Right atrium auricular region (tissue), 2 donors: Measurements from ENCODE around the gene OR8D1. TPM values are rescaled to one million over a fixed set of nuclear protein-coding genes. Genes with fewer than 3 reads are reported as not detected.
"Not testable (repeated sequence)": the region's sequence is repeated elsewhere in the genome, so short reads cannot be mapped to it uniquely, and the experiment has no call there.

ENCODE experiments used
- DNase-seq: peaks from one replicate; pipeline ENCODE4 v3.0.0-alpha.2; 2019; ENCODE audit warnings: low spot score
- H3K27ac ChIP-seq, 2 donors: fragments of 200-600 bp; sonication (generic); 1 replicate in 1 of 2; 2 replicates in 1 of 2; pipeline ENCODE4 v1.5.1; 2016 to 2019
- H3K27me3 ChIP-seq, 2 donors: fragments of 200-600 bp; sonication (generic); one replicate each; pipeline versions ENCODE4 v1.5.1 to v1.6.0; 2017 to 2019
- H3K36me3 ChIP-seq: fragments of 200-600 bp; sonication (generic); one replicate; pipeline ENCODE4 v1.5.1; 2016
- H3K4me1 ChIP-seq, 2 donors: fragments of 200-600 bp; sonication (generic); one replicate each; pipeline versions ENCODE4 v1.5.1 to v1.6.0; 2017 to 2019
- H3K4me3 ChIP-seq, 2 donors: fragments of 200-600 bp; sonication (generic); 1 replicate in 1 of 2; 2 replicates in 1 of 2; pipeline ENCODE4 v1.5.1; 2017 to 2019; ENCODE audit warnings: mild to moderate bottlenecking in 1 of 2, moderate library complexity in 1 of 2
- H3K9me3 ChIP-seq, 2 donors: fragments of 200-600 bp; sonication (generic); one replicate each; pipeline ENCODE4 v1.5.1; 2019
- total RNA-seq, 2 donors: library from RNA; depleted of rRNA; stranded (reverse); fragments of >200 nt; gene quantifications; one replicate each; pipeline ENCODE4 v1.1.0, GENCODE V29; 2016
- TF ChIP-seq, protein P1 (sequence below), 2 donors: fragments of 200-600 bp; sonication (generic); IDR thresholded peaks; one replicate each; pipeline ENCODE4 v1.5.1; 2019; ENCODE audit warnings: antibody characterized with exemption in 2 of 2

The OR8D1 gene
- total RNA-seq, 2 donors from 2014 or later = not detected

DNA sequence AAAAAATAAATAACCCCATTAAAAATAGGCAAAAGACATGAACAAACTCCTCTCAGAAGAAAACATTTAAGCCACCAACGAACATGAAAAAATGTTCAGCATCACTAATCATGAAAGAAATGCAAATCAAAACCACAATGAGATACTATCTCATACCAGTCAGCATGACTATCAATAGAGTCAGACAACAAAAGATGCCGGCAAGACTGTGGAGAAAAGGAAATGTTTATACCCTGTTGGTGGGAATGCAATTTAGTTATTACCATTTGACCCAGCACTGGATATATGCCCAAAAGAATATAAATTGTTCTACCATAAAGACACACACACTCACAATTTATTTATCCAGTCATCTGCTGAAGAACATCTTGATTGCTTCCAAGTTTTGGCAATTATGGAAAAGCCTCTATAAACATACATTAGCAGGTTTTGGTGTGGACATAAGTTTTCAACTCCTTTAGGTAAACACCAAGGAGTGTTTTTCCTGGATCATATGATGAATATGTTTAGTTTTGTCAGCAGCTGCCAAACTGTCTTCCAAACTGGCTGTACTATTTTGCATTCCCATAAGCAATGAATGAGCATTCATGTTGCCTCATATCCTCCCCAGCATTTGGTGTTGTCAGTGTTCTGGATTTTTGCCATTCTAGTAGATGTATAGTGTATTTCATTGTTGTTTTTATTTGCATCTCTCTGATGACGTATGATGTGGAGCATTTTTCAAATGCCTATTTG is 28.0 kb downstream of the OR8D1 start:
- no peak overlapping the region for H3K27ac ChIP-seq
- H3K36me3 ChIP-seq = no peaks in the 10 kb centered on the region
- no peaks in the 10 kb centered on the region for H3K4me1 ChIP-seq
- no peak for DNase-seq
- peaks cover 0 to 11% of the 10 kb centered on the region in 2 donors for H3K9me3 ChIP-seq
- no peaks in the 10 kb centered on the region for H3K27me3 ChIP-seq
- TF ChIP-seq, protein P1, sequence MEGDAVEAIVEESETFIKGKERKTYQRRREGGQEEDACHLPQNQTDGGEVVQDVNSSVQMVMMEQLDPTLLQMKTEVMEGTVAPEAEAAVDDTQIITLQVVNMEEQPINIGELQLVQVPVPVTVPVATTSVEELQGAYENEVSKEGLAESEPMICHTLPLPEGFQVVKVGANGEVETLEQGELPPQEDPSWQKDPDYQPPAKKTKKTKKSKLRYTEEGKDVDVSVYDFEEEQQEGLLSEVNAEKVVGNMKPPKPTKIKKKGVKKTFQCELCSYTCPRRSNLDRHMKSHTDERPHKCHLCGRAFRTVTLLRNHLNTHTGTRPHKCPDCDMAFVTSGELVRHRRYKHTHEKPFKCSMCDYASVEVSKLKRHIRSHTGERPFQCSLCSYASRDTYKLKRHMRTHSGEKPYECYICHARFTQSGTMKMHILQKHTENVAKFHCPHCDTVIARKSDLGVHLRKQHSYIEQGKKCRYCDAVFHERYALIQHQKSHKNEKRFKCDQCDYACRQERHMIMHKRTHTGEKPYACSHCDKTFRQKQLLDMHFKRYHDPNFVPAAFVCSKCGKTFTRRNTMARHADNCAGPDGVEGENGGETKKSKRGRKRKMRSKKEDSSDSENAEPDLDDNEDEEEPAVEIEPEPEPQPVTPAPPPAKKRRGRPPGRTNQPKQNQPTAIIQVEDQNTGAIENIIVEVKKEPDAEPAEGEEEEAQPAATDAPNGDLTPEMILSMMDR (IDR thresholded peaks at IDR 0.05) = no peak
- H3K4me3 ChIP-seq = no peak overlapping the region

DNA sequence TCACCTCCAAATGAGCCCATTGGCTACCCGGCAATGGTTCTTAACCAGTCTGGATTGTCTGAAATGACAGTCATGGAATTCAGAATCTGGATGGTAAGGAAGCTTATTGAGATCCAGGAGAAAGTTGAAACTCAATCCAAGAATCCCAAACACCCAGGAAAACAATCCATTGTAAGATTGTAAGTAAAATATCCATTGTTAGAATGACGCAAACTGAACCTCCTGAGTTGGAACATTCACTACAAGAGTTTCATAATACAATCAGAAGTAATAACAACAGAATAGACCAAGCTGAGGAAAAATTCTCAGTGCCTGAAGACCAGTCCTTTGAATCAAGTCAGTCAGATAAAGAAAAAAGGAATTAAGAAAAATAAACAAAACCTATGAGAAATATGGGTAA is 35.5 kb downstream of the OR8D1 start:
- no peaks in the 10 kb centered on the region for H3K4me1 ChIP-seq
- no peak overlapping the region for H3K4me3 ChIP-seq
- H3K9me3 ChIP-seq = no peaks in the 10 kb centered on the region
- DNase-seq = no peak
- no peaks in the 10 kb centered on the region for H3K27me3 ChIP-seq
- TF ChIP-seq, protein P1 (IDR thresholded peaks at IDR 0.05) = no peak
- H3K36me3 ChIP-seq = no peaks in the 10 kb centered on the region
- no peak overlapping the region for H3K27ac ChIP-seq

DNA sequence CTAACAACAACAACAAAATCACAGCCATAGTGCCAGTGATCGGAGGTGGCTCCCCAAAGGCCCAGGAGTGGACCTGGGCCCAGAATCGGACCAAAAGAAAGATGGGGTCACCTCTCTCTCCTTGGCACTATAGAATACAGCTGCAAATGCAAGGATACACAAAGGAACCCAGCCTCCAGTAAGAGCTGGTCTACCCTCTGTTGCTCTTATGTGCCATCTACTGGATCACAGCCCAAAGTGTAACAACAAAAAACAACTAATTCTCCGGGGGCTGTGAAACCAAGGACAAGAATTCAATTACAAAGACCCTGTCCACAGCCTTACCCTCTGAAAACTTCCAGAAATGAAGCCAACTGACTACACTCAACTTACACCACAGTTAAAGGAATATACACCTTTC is 35.9 kb downstream of the OR8D1 start:
- no peaks in the 10 kb centered on the region for H3K36me3 ChIP-seq
- no peak overlapping the region for H3K27ac ChIP-seq
- TF ChIP-seq, protein P1 (IDR thresholded peaks at IDR 0.05) = no peak
- no peak overlapping the region for H3K4me3 ChIP-seq
- no peaks in the 10 kb centered on the region for H3K27me3 ChIP-seq
- DNase-seq = no peak
- no peaks in the 10 kb centered on the region for H3K9me3 ChIP-seq
- H3K4me1 ChIP-seq = no peaks in the 10 kb centered on the region

DNA sequence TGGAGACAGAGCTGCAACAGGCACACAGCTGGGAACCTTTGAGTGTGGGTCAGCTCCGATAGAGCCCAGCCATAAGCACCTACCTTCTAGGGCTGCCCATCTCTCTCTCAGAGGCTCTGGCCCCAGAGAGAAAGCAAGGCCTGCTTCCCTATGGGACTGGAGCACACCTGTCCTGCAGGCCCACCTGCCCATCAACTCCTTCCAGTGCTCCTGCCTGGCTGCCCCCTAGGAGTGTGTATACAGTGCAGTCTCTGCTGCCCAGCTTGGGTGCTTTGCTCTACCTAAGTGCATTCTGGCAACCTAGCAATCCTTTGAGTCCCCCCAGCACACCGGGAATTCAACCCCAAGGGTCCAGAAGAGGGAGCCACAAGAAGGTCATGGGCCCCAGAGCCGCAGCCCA is 36.5 kb downstream of the OR8D1 start:
- Histone ChIP-seq H3K27me3 (no peaks in the 10 kb centered on the region), H3K36me3 (no peaks in the 10 kb centered on the region), H3K4me1 (no peaks in the 10 kb centered on the region), H3K4me3 (no peak overlapping the region), H3K9me3 (no peaks in the 10 kb centered on the region), H3K27ac (no peak overlapping the region)
- TF ChIP-seq, protein P1 (IDR thresholded peaks at IDR 0.05) = no peak
- DNase-seq = no peak

DNA sequence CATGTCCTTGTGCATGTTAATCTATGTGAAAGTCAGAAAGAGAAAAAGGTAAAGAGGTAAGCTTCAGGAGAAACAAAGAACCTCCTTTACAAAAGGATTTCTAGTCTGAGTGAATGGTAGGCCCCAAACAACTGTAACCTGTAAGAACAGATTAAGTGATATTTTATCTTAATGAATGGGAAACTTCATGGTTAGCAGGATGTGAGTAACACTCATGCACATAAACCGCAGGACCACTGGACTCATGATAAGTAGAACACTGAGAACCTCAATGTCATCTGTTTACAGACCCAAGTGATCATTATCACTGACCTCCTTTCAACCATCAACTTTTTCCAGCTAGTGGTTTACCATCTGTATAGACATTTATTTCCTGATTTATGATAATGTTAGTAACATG is 37.7 kb downstream of the OR8D1 start:
- DNase-seq = no peak
- H3K9me3 ChIP-seq = no peaks in the 10 kb centered on the region
- no peak overlapping the region for H3K4me3 ChIP-seq
- H3K27me3 ChIP-seq = no peaks in the 10 kb centered on the region
- H3K36me3 ChIP-seq = no peaks in the 10 kb centered on the region
- TF ChIP-seq, protein P1 (IDR thresholded peaks at IDR 0.05) = no peak
- no peaks in the 10 kb centered on the region for H3K4me1 ChIP-seq
- H3K27ac ChIP-seq = no peak overlapping the region

DNA sequence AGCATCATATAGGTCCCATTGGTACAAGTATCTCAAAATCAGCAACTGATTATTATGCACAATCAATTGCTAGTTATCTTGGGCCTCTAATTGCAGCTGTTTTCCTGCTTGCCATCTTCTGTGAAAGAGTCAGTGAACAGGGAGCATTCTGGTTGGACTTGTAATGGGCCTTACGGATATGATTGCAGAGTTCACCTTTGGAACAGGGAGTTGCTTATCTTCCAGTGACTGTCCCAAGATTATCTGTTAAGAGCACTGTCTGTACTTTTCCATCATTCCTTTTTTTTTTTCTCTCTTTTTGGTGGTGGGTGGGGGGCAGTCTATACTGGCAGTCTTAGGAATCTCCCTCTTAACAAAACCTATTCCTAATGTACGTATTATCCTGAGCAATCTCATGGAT is 39.7 kb downstream of the OR8D1 start:
- Histone ChIP-seq H3K4me3 (no peak overlapping the region), H3K9me3 (no peaks in the 10 kb centered on the region), H3K27ac (no peak overlapping the region), H3K27me3 (no peaks in the 10 kb centered on the region), H3K36me3 (no peaks in the 10 kb centered on the region), H3K4me1 (no peaks in the 10 kb centered on the region)
- TF ChIP-seq, protein P1 (IDR thresholded peaks at IDR 0.05) = no peak
- DNase-seq = no peak

DNA sequence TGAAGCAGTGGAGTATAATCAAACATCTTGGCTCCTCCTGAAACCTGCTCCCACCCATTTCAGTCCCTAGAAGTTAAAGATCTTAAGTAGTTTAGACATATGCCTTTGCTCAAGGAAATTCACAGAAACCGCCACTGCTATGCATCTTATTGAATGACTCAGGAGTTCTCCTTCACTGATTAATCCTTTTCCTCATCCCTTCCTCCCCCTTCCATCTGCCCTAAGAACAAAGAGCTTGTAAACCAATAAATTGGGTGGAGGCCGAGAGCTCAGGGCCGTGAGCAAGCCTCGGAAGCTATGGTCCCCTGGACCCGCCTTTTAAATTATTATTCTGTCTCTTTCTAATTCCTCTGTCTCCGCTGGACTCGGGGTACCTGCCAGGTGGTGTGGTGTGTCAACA is 42.9 kb downstream of the OR8D1 start:
- H3K27me3 ChIP-seq, H3K4me1 ChIP-seq, DNase-seq, H3K36me3 ChIP-seq, H3K9me3 ChIP-seq, H3K27ac ChIP-seq, H3K4me3 ChIP-seq: not testable (repeated sequence)

DNA sequence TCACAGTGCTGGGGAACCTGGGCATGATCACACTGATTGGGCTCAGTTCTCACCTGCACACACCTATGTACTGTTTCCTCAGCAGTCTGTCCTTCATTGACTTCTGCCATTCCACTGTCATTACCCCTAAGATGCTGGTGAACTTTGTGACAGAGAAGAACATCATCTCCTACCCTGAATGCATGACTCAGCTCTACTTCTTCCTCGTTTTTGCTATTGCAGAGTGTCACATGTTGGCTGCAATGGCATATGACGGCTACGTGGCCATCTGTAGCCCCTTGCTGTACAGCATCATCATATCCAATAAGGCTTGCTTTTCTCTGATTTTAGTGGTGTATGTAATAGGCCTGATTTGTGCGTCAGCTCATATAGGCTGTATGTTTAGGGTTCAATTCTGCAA is 48.7 kb downstream of the OR8D1 start:
- not testable (repeated sequence) for H3K27ac ChIP-seq, H3K4me1 ChIP-seq, DNase-seq, H3K4me3 ChIP-seq, H3K27me3 ChIP-seq, H3K36me3 ChIP-seq, H3K9me3 ChIP-seq
